Spleen (tissue), 7 donors: ENCODE data around the gene MLST8.

Experiments
- CTCF ChIP-seq, 11 experiments: fragments of 200-600 bp in 7 of 11; fragments of 450-650 bp in 4 of 11; sonication (generic) in 4 of 11; IDR thresholded peaks in 8 of 11; conservative IDR thresholded peaks in 3 of 11; 1 replicate in 7 of 11; 2 replicates in 4 of 11; pipeline versions ENCODE4 v1.4.0 to v1.8.0; 2016 to 2021; ENCODE audit warnings: antibody characterized with exemption in 11 of 11, inconsistent platforms in 4 of 11, mild to moderate bottlenecking in 1 of 11
- POLR2A ChIP-seq, 3 donors: fragments of 450-650 bp; IDR thresholded peaks; one replicate each; pipeline ENCODE4 v1.5.1; 2017; ENCODE audit warnings: antibody characterized with exemption in 3 of 3, mild to moderate bottlenecking in 1 of 3
- POLR2AphosphoS5 ChIP-seq, 3 donors: sonication (generic); formaldehyde crosslinking; IDR thresholded peaks; one replicate each; pipeline ENCODE4 v1.5.1; 2017; ENCODE audit warnings: antibody characterized with exemption in 3 of 3
- donor health status: DM: no; HTN: no; CAD: no; lungs with moderate emphysema.
- donor health status: DM: no; HTN: no; CAD: no.
- donor health status: DM: no; HTN: no; CAD: no.

GRCh38 chr16:2196981-2197511, 8.2 kb upstream of the MLST8 start:
- TF ChIP-seq CTCF (IDR thresholded peaks at IDR 0.05 in 8 of 11, conservative IDR thresholded peaks at IDR 0.05 in 3 of 11) (no peak), POLR2AphosphoS5 (IDR thresholded peaks at IDR 0.05) (no peak), POLR2A (IDR thresholded peaks at IDR 0.05) (no peak)
